ENCODE data around the gene MPZL3.

DNA sequence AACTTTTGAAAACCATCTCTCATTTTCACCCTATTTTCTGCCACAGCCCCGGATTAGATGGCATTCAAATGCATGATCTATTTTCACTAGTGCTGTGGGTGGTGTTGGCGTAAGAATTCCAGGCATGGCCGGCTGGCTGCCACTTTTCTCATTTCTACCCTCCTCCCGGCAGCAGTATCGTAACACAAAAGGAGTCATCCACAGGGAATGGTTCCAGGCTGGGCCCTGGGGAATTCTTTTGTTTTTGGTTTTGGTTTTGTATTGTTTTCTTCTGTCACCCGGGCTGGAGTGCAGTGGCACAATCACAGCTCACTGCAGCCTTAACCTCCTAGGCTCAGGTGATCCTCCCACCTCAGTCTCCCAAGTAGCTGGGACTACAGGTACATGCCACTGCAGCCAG is 41.2 kb downstream of the MPZL3 start:
- TF ChIP-seq POLR2A (IDR thresholded peaks at IDR 0.05), result no peak
- TF ChIP-seq, protein P1, sequence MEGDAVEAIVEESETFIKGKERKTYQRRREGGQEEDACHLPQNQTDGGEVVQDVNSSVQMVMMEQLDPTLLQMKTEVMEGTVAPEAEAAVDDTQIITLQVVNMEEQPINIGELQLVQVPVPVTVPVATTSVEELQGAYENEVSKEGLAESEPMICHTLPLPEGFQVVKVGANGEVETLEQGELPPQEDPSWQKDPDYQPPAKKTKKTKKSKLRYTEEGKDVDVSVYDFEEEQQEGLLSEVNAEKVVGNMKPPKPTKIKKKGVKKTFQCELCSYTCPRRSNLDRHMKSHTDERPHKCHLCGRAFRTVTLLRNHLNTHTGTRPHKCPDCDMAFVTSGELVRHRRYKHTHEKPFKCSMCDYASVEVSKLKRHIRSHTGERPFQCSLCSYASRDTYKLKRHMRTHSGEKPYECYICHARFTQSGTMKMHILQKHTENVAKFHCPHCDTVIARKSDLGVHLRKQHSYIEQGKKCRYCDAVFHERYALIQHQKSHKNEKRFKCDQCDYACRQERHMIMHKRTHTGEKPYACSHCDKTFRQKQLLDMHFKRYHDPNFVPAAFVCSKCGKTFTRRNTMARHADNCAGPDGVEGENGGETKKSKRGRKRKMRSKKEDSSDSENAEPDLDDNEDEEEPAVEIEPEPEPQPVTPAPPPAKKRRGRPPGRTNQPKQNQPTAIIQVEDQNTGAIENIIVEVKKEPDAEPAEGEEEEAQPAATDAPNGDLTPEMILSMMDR (IDR thresholded peaks at IDR 0.05), result no peak
